ENCODE measurements around the gene LRRC23. TPM values are rescaled to one million over a fixed set of nuclear protein-coding genes. Genes with fewer than 3 reads are reported as not detected.

LRRC23 gene
- total and polyA plus RNA-seq, 2 of the 13 experiments (the other 11 are each of a cell fraction or from before 2014, with no cell fraction given): 6.0 to 7.8 TPM

- TF ChIP-seq HOMEZ (CRISPR knock-in tag; IDR thresholded peaks at IDR 0.05; ENCODE audit: low read depth) (peak; percentile 37; the same call in 1 of the 2 replicates), ZHX2 (IDR thresholded peaks at IDR 0.05; ENCODE audit: low read depth) (no peak; the same call in 1 of the 2 replicates), ZHX2 (CRISPR knock-in tag; IDR thresholded peaks at IDR 0.05; ENCODE audit: borderline replicate concordance) (peak; percentile 77; the same call in 1 of the 2 replicates), ZKSCAN8 (CRISPR knock-in tag; IDR thresholded peaks at IDR 0.05; ENCODE audit: borderline replicate concordance) (peak; percentile 92), ZFP90 (CRISPR knock-in tag; IDR thresholded peaks at IDR 0.05; ENCODE audit: borderline replicate concordance) (no peak), NR2F1 (CRISPR knock-in tag; IDR thresholded peaks at IDR 0.05) (peak in 1 of 2 experiments; percentile 66; a peak in 2 of 4 replicates), BCLAF1 (IDR thresholded peaks at IDR 0.05) (no peak), FOSL2 (CRISPR knock-in tag; IDR thresholded peaks at IDR 0.05) (peak; percentile 53), SIX1 (CRISPR knock-in tag; IDR thresholded peaks at IDR 0.05; ENCODE audit: borderline replicate concordance) (peak; percentile 73), ATF5 (CRISPR knock-in tag; IDR thresholded peaks at IDR 0.05; ENCODE audit: low read depth) (no peak), HNRNPL (IDR thresholded peaks at IDR 0.05; ENCODE audit: low read depth, low read length) (no peak), U2AF1 (optimal IDR thresholded peaks at IDR 0.05; ENCODE audit: low read depth, low read length) (no peak), DMTF1 (CRISPR knock-in tag; IDR thresholded peaks at IDR 0.05) (no peak; the same call in 1 of the 2 replicates)
Observed at GRCh38 chr12:6943722-6944380, 39.2 kb downstream of the LRRC23 start, which contains the start of the genes C12orf57 and RNU7-1 (continued).
